HCT116 (cell line): ENCODE measurements around the gene KLHL22. TPM values are rescaled to one million over a fixed set of nuclear protein-coding genes. Genes with fewer than 3 reads are reported as not detected.

Source experiments
- ATAC-seq: fragments of 200-7000 bp; cut with Tn5 transposase; 2 replicates; pipeline ENCODE4 v1.9.1; 2020; ENCODE audit warnings: mild to moderate bottlenecking, moderate library complexity
- BruUV-seq: library from RNA; stranded (reverse); fragments of 400-500 nt; replicated peaks from 2 replicates; lab custom pipeline; 2021; lab: Mats Ljungman, UMichigan
- CTCF ChIA-PET: fragments of 300-600 bp; sonication (Branson Sonifier 250); formaldehyde crosslinking; loops from one replicate; lab custom pipeline; 2021; ENCODE audit warnings: antibody characterized with exemption; lab: Charles Lee
- POLR2A ChIA-PET: fragments of 300-600, 350-600 bp; sonication (Branson Sonifier 250); formaldehyde crosslinking; loops from one replicate; lab custom pipeline; 2021; ENCODE audit warnings: antibody characterized with exemption; lab: Charles Lee
- RAD21 ChIA-PET, 2 experiments: fragments of 300-600 bp; sonication (Branson Sonifier 250); formaldehyde crosslinking; loops; one replicate each; lab custom pipeline; 2023; ENCODE audit warnings: low total read pairs in 2 of 2; ENCODE audit not compliant: uncharacterized antibody in 2 of 2, unreplicated experiment in 2 of 2, low non-redundant PET in 1 of 2; lab: Charles Lee
- DNase-seq: peaks from one replicate; pipeline ENCODE4 v3.0.0-alpha.2; 2010; ENCODE audit warnings: low read depth, low spot score
- H2AFZ ChIP-seq: fragments of 200-600 bp; shearing (Covaris generic), sonication (generic); 2 replicates; pipeline ENCODE4 v1.6.1; 2017; ENCODE audit warnings: low read depth, mixed run types, mixed read lengths, antibody characterized with exemption, low read length; ENCODE audit not compliant: poor library complexity, severe bottlenecking
- H3K27ac ChIP-seq: 2 replicates; pipeline ENCODE4 v1.5.1; 2012; ENCODE audit warnings: low read depth, low read length
- H3K27me3 ChIP-seq: fragments of 200-600 bp; sonication (generic); 2 replicates; pipeline ENCODE4 v1.6.1; 2016; ENCODE audit warnings: mixed run types, low read length, mixed read lengths; ENCODE audit not compliant: insufficient read depth
- H3K36me3 ChIP-seq, 2 experiments: fragments of 200-500 bp in 1 of 2; fragments of 200-600 bp in 1 of 2; sonication (Bioruptor generic) in 1 of 2; sonication (generic) in 1 of 2; 2 replicates each; pipeline versions ENCODE4 v1.5.1 to v1.6.1; 2014 to 2016; ENCODE audit warnings: low read length in 2 of 2, inconsistent platforms in 1 of 2, mixed read lengths in 1 of 2, mixed run types in 1 of 2; ENCODE audit not compliant: insufficient read depth in 2 of 2, control insufficient read depth in 1 of 2
- H3K4me1 ChIP-seq, 2 experiments: fragments of 200-600 bp in 1 of 2; sonication (generic) in 1 of 2; 2 replicates each; pipeline versions ENCODE4 v1.5.1 to v1.6.1; 2012 to 2017; ENCODE audit warnings: low read length in 2 of 2, inconsistent platforms in 1 of 2, mild to moderate bottlenecking in 1 of 2, mixed read lengths in 1 of 2, mixed run types in 1 of 2, moderate library complexity in 1 of 2; ENCODE audit not compliant: insufficient read depth in 2 of 2, control insufficient read depth in 1 of 2
- H3K4me2 ChIP-seq: fragments of 200-600 bp; sonication (generic); 2 replicates; pipeline ENCODE4 v1.6.1; 2017; ENCODE audit warnings: mixed run types, low read length, mixed read lengths
- H3K4me3 ChIP-seq, 2 experiments: fragments of 200-600 bp in 1 of 2; sonication (generic) in 1 of 2; replicated peaks in 1 of 2; 2 replicates each; pipeline ENCODE4 v1.5.1; 2011 to 2016; ENCODE audit warnings: low read length in 2 of 2, control low read depth in 1 of 2, low read depth in 1 of 2, mild to moderate bottlenecking in 1 of 2, mixed read lengths in 1 of 2, mixed run types in 1 of 2
- H3K79me2 ChIP-seq: fragments of 200-600 bp; sonication (generic); 2 replicates; pipeline ENCODE4 v1.6.1; 2017; ENCODE audit warnings: mild to moderate bottlenecking, mixed run types, low read length, moderate library complexity, mixed read lengths; ENCODE audit not compliant: insufficient read depth
- H3K9ac ChIP-seq: fragments of 200-600 bp; sonication (generic); 2 replicates; pipeline ENCODE4 v1.6.1; 2016; ENCODE audit warnings: low read length, mixed read lengths
- H3K9me2 ChIP-seq: fragments of 200-600 bp; sonication (generic), shearing (Covaris generic); 2 replicates; pipeline ENCODE4 v1.6.1; 2017; ENCODE audit warnings: mixed run types, mild to moderate bottlenecking, moderate library complexity; ENCODE audit not compliant: insufficient read depth
- H3K9me3 ChIP-seq, 2 experiments: fragments of 200-500 bp in 1 of 2; fragments of 200-600 bp in 1 of 2; sonication (Bioruptor generic) in 1 of 2; sonication (generic) in 1 of 2; 2 replicates each; pipeline ENCODE4 v1.6.1; 2014 to 2017; ENCODE audit warnings: low read length in 2 of 2, mixed read lengths in 2 of 2, inconsistent platforms in 1 of 2, low read depth in 1 of 2, mild to moderate bottlenecking in 1 of 2, mixed run types in 1 of 2, moderate library complexity in 1 of 2; ENCODE audit not compliant: control insufficient read depth in 1 of 2, insufficient read depth in 1 of 2
- H4K20me1 ChIP-seq: fragments of 200-600 bp; sonication (generic), shearing (Covaris generic); 2 replicates; pipeline ENCODE4 v1.6.1; 2017; ENCODE audit warnings: mixed run types, mild to moderate bottlenecking, moderate library complexity; ENCODE audit not compliant: insufficient read depth
- CBX3 ChIP-seq: IDR thresholded peaks from 2 replicates; pipeline ENCODE4 v1.6.1; 2012; ENCODE audit warnings: low read depth
- CEBPB ChIP-seq: IDR thresholded peaks from 2 replicates; pipeline ENCODE4 v1.6.1; 2012; ENCODE audit warnings: low read depth
- EGR1 ChIP-seq: IDR thresholded peaks from 2 replicates; pipeline ENCODE4 v1.6.1; 2012; ENCODE audit warnings: low read depth
- EZH2 ChIP-seq: fragments of 200-600 bp; sonication (generic); IDR thresholded peaks from 2 replicates; pipeline ENCODE4 v1.6.1; 2017; ENCODE audit warnings: antibody characterized with exemption, mixed run types
- EZH2phosphoT487 ChIP-seq: fragments of 200-600 bp; IDR thresholded peaks from 2 replicates; pipeline ENCODE4 v1.6.1; 2018; ENCODE audit warnings: antibody characterized with exemption, borderline replicate concordance
- FOSL1 ChIP-seq: IDR thresholded peaks from 2 replicates; pipeline ENCODE4 v1.6.1; 2012; ENCODE audit warnings: low read depth
- JUND ChIP-seq: IDR thresholded peaks from 2 replicates; pipeline ENCODE4 v1.6.1; 2012
- POLR2A ChIP-seq: IDR thresholded peaks from 2 replicates; pipeline ENCODE4 v1.7.0; 2011; ENCODE audit warnings: borderline replicate concordance; ENCODE audit not compliant: insufficient read depth, insufficient read length; ENCODE audit errors: extremely low read depth
- POLR2AphosphoS5 ChIP-seq: IDR thresholded peaks from 2 replicates; pipeline ENCODE4 v1.6.1; 2011; ENCODE audit warnings: mild to moderate bottlenecking, low read depth, low read length, moderate library complexity
- RAD21 ChIP-seq: IDR thresholded peaks from 2 replicates; pipeline ENCODE4 v1.6.1; 2012; ENCODE audit warnings: low read depth, mild to moderate bottlenecking
- SIN3A ChIP-seq: IDR thresholded peaks from 2 replicates; pipeline ENCODE4 v1.6.1; 2012; ENCODE audit warnings: low read depth
- SP1 ChIP-seq: IDR thresholded peaks from 2 replicates; pipeline ENCODE4 v1.6.1; 2012; ENCODE audit warnings: low read depth
- SRF ChIP-seq: IDR thresholded peaks from 2 replicates; pipeline ENCODE4 v1.6.1; 2012; ENCODE audit warnings: low read depth
- YY1 ChIP-seq: IDR thresholded peaks from 2 replicates; pipeline ENCODE4 v1.6.1; 2011; ENCODE audit warnings: low read length, low read depth, moderate library complexity, mild to moderate bottlenecking; ENCODE audit not compliant: insufficient replicate concordance; ENCODE audit errors: extremely low read depth
- ZFX ChIP-seq: fragments of 450-650 bp; IDR thresholded peaks from 2 replicates; pipeline ENCODE4 v1.6.1; 2017
- ZNF274 ChIP-seq: fragments of 200-500 bp; sonication (Bioruptor generic); IDR thresholded peaks from 2 replicates; pipeline ENCODE4 v1.6.1; 2014; ENCODE audit warnings: mild to moderate bottlenecking, low read depth, low read length, inconsistent platforms
- intact Hi-C: fragments of 100-400 bp; cut with micrococcal nuclease; formaldehyde crosslinking; loops from 2 replicates; pipeline ENCODE4 v1.10.0; 2022
- total RNA-seq: library from RNA; stranded (reverse); gene quantifications from one replicate; pipeline ENCODE4 v1.2.1, GENCODE V29; 2021; ENCODE audit not compliant: unreplicated experiment
- TF ChIP-seq, protein P1 (sequence below): IDR thresholded peaks from 2 replicates; pipeline ENCODE4 v1.6.1; 2011; ENCODE audit warnings: mild to moderate bottlenecking, low read length, moderate library complexity; ENCODE audit not compliant: insufficient replicate concordance; ENCODE audit errors: extremely low read depth
- TF ChIP-seq, protein P2 (sequence below): IDR thresholded peaks from 2 replicates; pipeline ENCODE4 v1.6.1; 2012; ENCODE audit warnings: low read depth
- TF ChIP-seq, protein P3 (sequence below), 3 experiments: fragments of 200-600 bp in 1 of 3; sonication (generic) in 1 of 3; IDR thresholded peaks in 2 of 3; conservative IDR thresholded peaks in 1 of 3; 2 replicates each; pipeline ENCODE4 v1.5.1; 2012 to 2017; ENCODE audit warnings: low read depth in 2 of 3, low read length in 2 of 3, antibody characterized with exemption in 1 of 3, borderline replicate concordance in 1 of 3, control low read depth in 1 of 3, mild to moderate bottlenecking in 1 of 3, mixed read lengths in 1 of 3, mixed run types in 1 of 3, moderate library complexity in 1 of 3; ENCODE audit not compliant: insufficient read depth in 1 of 3
- TF ChIP-seq, protein P4 (sequence below): IDR thresholded peaks from 2 replicates; pipeline ENCODE4 v1.6.1; 2012

KLHL22 gene
- total RNA-seq, 1 experiment from 2014 or later: 16.4 TPM

DNA sequence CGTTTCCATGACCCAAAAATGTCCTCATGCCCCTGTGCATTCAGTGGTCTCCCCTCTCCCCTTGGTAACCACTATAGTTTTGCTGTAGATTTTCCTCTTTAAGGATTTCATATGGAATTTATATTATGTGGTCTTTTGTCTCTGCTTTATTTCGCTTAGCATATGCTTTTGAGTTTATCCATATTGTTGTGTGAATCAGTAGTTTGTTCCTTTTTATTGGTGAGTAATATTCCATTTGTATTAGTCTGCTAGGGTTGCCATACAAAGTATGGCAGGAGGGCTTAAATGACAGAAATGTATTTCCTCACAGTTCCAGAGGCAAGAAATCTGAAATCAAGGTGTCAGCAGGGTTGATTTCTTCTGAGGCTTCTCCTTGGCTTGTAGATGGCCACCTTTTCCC lies 98.1 kb downstream of the KLHL22 start:
- Histone ChIP-seq H3K27ac (no peak overlapping the region), H3K9me3 (no peaks in the 10 kb centered on the region), H4K20me1 (no peaks in the 10 kb centered on the region), H3K9ac (no peak overlapping the region), H3K9me2 (no peaks in the 10 kb centered on the region), H2AFZ (no peak overlapping the region), H3K4me2 (no peak overlapping the region), H3K27me3 (no peaks in the 10 kb centered on the region), H3K4me3 (no peak overlapping the region), H3K36me3 (no peaks in the 10 kb centered on the region; a peak in 2 of 4 replicates), H3K4me1 (peaks cover 9 to 22% of the 10 kb centered on the region in 2 experiments), H3K79me2 (peaks cover 7% of the 10 kb centered on the region; the same call in 1 of the 2 replicates)
- ChIA-PET CTCF (no interaction called here), RAD21 (no interaction called here), POLR2A (interaction anchor here (0.6 kb wide), 1 partner anchor 21 kb away, joined by 3 read pairs; no protein-coding TSS in a partner anchor)
- ATAC-seq (no peak), DNase-seq (no peak)
- no peak for TF ChIP-seq CEBPB
- TF ChIP-seq RAD21: no peak
- no peak for TF ChIP-seq POLR2AphosphoS5
- TF ChIP-seq ZFX: no peak
- no peak for TF ChIP-seq SP1
- TF ChIP-seq, protein P1, sequence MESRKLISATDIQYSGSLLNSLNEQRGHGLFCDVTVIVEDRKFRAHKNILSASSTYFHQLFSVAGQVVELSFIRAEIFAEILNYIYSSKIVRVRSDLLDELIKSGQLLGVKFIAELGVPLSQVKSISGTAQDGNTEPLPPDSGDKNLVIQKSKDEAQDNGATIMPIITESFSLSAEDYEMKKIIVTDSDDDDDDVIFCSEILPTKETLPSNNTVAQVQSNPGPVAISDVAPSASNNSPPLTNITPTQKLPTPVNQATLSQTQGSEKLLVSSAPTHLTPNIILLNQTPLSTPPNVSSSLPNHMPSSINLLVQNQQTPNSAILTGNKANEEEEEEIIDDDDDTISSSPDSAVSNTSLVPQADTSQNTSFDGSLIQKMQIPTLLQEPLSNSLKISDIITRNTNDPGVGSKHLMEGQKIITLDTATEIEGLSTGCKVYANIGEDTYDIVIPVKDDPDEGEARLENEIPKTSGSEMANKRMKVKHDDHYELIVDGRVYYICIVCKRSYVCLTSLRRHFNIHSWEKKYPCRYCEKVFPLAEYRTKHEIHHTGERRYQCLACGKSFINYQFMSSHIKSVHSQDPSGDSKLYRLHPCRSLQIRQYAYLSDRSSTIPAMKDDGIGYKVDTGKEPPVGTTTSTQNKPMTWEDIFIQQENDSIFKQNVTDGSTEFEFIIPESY: no peak
- TF ChIP-seq JUND: no peak
- no peak for TF ChIP-seq SIN3A
- TF ChIP-seq SRF: no peak
- no peak for TF ChIP-seq POLR2A
- TF ChIP-seq, protein P2, sequence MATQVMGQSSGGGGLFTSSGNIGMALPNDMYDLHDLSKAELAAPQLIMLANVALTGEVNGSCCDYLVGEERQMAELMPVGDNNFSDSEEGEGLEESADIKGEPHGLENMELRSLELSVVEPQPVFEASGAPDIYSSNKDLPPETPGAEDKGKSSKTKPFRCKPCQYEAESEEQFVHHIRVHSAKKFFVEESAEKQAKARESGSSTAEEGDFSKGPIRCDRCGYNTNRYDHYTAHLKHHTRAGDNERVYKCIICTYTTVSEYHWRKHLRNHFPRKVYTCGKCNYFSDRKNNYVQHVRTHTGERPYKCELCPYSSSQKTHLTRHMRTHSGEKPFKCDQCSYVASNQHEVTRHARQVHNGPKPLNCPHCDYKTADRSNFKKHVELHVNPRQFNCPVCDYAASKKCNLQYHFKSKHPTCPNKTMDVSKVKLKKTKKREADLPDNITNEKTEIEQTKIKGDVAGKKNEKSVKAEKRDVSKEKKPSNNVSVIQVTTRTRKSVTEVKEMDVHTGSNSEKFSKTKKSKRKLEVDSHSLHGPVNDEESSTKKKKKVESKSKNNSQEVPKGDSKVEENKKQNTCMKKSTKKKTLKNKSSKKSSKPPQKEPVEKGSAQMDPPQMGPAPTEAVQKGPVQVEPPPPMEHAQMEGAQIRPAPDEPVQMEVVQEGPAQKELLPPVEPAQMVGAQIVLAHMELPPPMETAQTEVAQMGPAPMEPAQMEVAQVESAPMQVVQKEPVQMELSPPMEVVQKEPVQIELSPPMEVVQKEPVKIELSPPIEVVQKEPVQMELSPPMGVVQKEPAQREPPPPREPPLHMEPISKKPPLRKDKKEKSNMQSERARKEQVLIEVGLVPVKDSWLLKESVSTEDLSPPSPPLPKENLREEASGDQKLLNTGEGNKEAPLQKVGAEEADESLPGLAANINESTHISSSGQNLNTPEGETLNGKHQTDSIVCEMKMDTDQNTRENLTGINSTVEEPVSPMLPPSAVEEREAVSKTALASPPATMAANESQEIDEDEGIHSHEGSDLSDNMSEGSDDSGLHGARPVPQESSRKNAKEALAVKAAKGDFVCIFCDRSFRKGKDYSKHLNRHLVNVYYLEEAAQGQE: no peak
- no peak for TF ChIP-seq EZH2phosphoT487
- TF ChIP-seq, protein P3, sequence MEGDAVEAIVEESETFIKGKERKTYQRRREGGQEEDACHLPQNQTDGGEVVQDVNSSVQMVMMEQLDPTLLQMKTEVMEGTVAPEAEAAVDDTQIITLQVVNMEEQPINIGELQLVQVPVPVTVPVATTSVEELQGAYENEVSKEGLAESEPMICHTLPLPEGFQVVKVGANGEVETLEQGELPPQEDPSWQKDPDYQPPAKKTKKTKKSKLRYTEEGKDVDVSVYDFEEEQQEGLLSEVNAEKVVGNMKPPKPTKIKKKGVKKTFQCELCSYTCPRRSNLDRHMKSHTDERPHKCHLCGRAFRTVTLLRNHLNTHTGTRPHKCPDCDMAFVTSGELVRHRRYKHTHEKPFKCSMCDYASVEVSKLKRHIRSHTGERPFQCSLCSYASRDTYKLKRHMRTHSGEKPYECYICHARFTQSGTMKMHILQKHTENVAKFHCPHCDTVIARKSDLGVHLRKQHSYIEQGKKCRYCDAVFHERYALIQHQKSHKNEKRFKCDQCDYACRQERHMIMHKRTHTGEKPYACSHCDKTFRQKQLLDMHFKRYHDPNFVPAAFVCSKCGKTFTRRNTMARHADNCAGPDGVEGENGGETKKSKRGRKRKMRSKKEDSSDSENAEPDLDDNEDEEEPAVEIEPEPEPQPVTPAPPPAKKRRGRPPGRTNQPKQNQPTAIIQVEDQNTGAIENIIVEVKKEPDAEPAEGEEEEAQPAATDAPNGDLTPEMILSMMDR (IDR thresholded peaks at IDR 0.05 in 2 of 3, conservative IDR thresholded peaks at IDR 0.05 in 1 of 3; ENCODE audit: borderline replicate concordance in 1 of 3, insufficient read depth in 1 of 3, low read depth in 2 of 3, low read length in 2 of 3): no peak
- no peak for TF ChIP-seq YY1
- TF ChIP-seq, protein P4, sequence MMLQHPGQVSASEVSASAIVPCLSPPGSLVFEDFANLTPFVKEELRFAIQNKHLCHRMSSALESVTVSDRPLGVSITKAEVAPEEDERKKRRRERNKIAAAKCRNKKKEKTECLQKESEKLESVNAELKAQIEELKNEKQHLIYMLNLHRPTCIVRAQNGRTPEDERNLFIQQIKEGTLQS: no peak
- no peak for TF ChIP-seq FOSL1
- TF ChIP-seq EZH2: no peak
- no peak for TF ChIP-seq ZNF274
- TF ChIP-seq EGR1: no peak
- no peak for TF ChIP-seq CBX3
- intact Hi-C loops: no loop called here
- no TSS peak for BruUV-seq
